HL-60 (cell line): ENCODE results near the gene CSN1S1.

ENCODE experiments used
- CTCF ChIP-seq: IDR thresholded peaks from one replicate; pipeline ENCODE4 v1.5.1; 2011; ENCODE audit warnings: low read length, control low read depth, inconsistent platforms; ENCODE audit not compliant: insufficient read depth
- GABPA ChIP-seq: IDR thresholded peaks from 2 replicates; pipeline ENCODE4 v1.6.1; 2012; ENCODE audit warnings: low read depth
- POLR2AphosphoS5 ChIP-seq: IDR thresholded peaks from 2 replicates; pipeline ENCODE4 v1.6.1; 2012; ENCODE audit warnings: low read depth

GRCh38 chr4:69894186-69894585 lies 36.7 kb upstream of the CSN1S1 start:
- TF ChIP-seq CTCF = no peak
- TF ChIP-seq GABPA = no peak
- TF ChIP-seq POLR2AphosphoS5 = no peak
